CD4-positive, alpha-beta T cell (primary cell): ENCODE data around the gene P4HA3. TPM values are rescaled to one million over a fixed set of nuclear protein-coding genes. Genes with fewer than 3 reads are reported as not detected.

Source experiments
- ATAC-seq: fragments of 200-7000 bp; cut with Tn5 transposase; one replicate; pipeline ENCODE4 v1.10.0; 2022; ENCODE audit warnings: mild to moderate bottlenecking; ENCODE audit not compliant: poor library complexity
- CTCF ChIA-PET: fragments of 350-600 bp; sonication (Branson Sonifier 250); formaldehyde crosslinking; loops from one replicate; lab custom pipeline; 2021; ENCODE audit warnings: antibody characterized with exemption, inconsistent platforms; lab: Charles Lee
- POLR2A ChIA-PET: fragments of 350-600 bp; sonication (Branson Sonifier 250); formaldehyde crosslinking; loops from one replicate; lab custom pipeline; 2021; ENCODE audit warnings: antibody characterized with exemption, inconsistent platforms; lab: Charles Lee
- DNase-seq, 14 experiments: peaks; one replicate each; pipeline ENCODE4 v3.0.0-alpha.2; 2013 to 2020; ENCODE audit warnings: mixed read lengths in 2 of 14
- H3K27ac ChIP-seq, 2 donors: one replicate each; pipeline versions ENCODE4 v1.5.1 to v1.7.0; 2013; ENCODE audit warnings: low read length in 2 of 2, low read depth in 1 of 2, mild to moderate bottlenecking in 1 of 2
- H3K27me3 ChIP-seq, 2 experiments: 1 replicate in 1 of 2; 2 replicates in 1 of 2; pipeline versions ENCODE4 v1.6.1 to v1.7.0; 2013; ENCODE audit warnings: low read length in 2 of 2, control low read depth in 1 of 2, mild to moderate bottlenecking in 1 of 2, moderate library complexity in 1 of 2; ENCODE audit not compliant: insufficient read depth in 2 of 2, control insufficient read depth in 1 of 2
- H3K36me3 ChIP-seq: one replicate; pipeline ENCODE4 v1.6.1; 2013; ENCODE audit warnings: low read length, control low read depth; ENCODE audit not compliant: insufficient read depth
- H3K4me1 ChIP-seq: one replicate; pipeline ENCODE4 v1.6.1; 2013; ENCODE audit warnings: low read length, control low read depth; ENCODE audit not compliant: insufficient read depth
- H3K4me3 ChIP-seq: one replicate; pipeline ENCODE4 v1.5.1; 2013; ENCODE audit warnings: mild to moderate bottlenecking, low read length, moderate library complexity
- H3K9me3 ChIP-seq, 2 experiments: 1 replicate in 1 of 2; 2 replicates in 1 of 2; pipeline versions ENCODE4 v1.6.1 to v1.7.0; 2013; ENCODE audit warnings: low read length in 2 of 2, mild to moderate bottlenecking in 2 of 2, control low read depth in 1 of 2, moderate library complexity in 1 of 2; ENCODE audit not compliant: control insufficient read depth in 1 of 2, insufficient read depth in 1 of 2
- H3K27ac Mint-ChIP-seq: one replicate; pipeline ENCODE4 v1.8.0; 2020; ENCODE audit warnings: mixed read lengths
- H3K27me3 Mint-ChIP-seq: one replicate; pipeline ENCODE4 v1.8.0; 2021; ENCODE audit warnings: mixed read lengths
- H3K36me3 Mint-ChIP-seq: one replicate; pipeline ENCODE4 v1.8.0; 2021; ENCODE audit warnings: low read depth, mixed read lengths
- H3K4me1 Mint-ChIP-seq: one replicate; pipeline ENCODE4 v1.8.0; 2021; ENCODE audit warnings: low read depth, mixed read lengths
- H3K4me3 Mint-ChIP-seq: one replicate; pipeline ENCODE4 v1.8.0; 2020; ENCODE audit warnings: mild to moderate bottlenecking, mixed read lengths
- H3K9me3 Mint-ChIP-seq: one replicate; pipeline ENCODE4 v1.8.0; 2020; ENCODE audit warnings: mixed read lengths
- CTCF ChIP-seq: fragments of 200-600 bp; IDR thresholded peaks from one replicate; pipeline ENCODE4 v1.8.0; 2022; ENCODE audit warnings: antibody characterized with exemption, mild to moderate bottlenecking
- intact Hi-C, 2 experiments: fragments of 100-400 bp; cut with DNase I in 1 of 2; cut with micrococcal nuclease in 1 of 2; formaldehyde crosslinking; loops; one replicate each; pipeline versions ENCODE4 v1.15.1 to v1.9.0; 2023 to 2025; cut with DNase I, micrococcal nuclease
- total RNA-seq, 174 experiments: library from RNA in 2 of 174; stranded (reverse) in 2 of 174; gene quantifications; one replicate each; pipeline ENCODE4 v1.2.3 and lab custom pipeline; 2021 to 2026

Gene P4HA3
- total RNA-seq, 2 experiments from 2014 or later = not detected

GRCh38 chr11:74249496-74249895 lies 61.9 kb downstream of the P4HA3 start:
- Histone ChIP-seq H3K4me3 (no peak overlapping the region), H3K27me3 (no peaks in the 10 kb centered on the region), H3K9me3 (no peaks in the 10 kb centered on the region), H3K27ac (no peak overlapping the region), H3K4me1 (no peaks in the 10 kb centered on the region), H3K36me3 (peaks cover 60% of the 10 kb centered on the region)
- H3K4me3 Mint-ChIP-seq = no peak overlapping the region
- no peaks in the 10 kb centered on the region for H3K9me3 Mint-ChIP-seq
- DNase-seq (no peak), ATAC-seq (no peak)
- no peaks in the 10 kb centered on the region for H3K27me3 Mint-ChIP-seq
- H3K4me1 Mint-ChIP-seq = no peaks in the 10 kb centered on the region
- intact Hi-C loops = no loop called here
- ChIA-PET CTCF (no interaction called here), POLR2A (no interaction called here)
- TF ChIP-seq CTCF = no peak
- H3K27ac Mint-ChIP-seq = no peak overlapping the region
- H3K36me3 Mint-ChIP-seq = peaks cover 71% of the 10 kb centered on the region

DNA sequence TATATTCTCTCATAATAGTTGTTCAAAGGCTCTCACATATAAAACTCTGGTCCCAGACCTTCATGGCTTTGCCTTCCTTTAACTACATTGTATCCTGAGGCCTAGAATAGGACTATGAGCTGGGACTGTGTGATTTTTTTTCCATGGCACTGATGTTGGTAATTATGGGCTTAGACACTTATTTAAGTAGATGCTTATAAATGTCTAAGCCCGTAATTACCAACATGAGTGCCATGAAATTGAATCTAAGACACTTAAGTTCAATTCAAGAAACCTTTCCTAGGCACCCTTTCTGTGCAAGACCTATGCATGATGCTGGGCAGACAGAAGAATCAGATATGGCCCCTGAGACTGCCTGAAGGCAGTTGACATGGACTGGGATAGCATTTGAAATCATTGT lies 63.0 kb downstream of the P4HA3 start:
- H3K27ac ChIP-seq = no peak overlapping the region
- no peaks in the 10 kb centered on the region for H3K27me3 ChIP-seq
- ChIA-PET POLR2A (no interaction called here), CTCF (no interaction called here)
- no peak overlapping the region for H3K27ac Mint-ChIP-seq
- no peak overlapping the region for H3K4me3 Mint-ChIP-seq
- DNase-seq = no peak
- no peak overlapping the region for H3K4me3 ChIP-seq
- no peak for ATAC-seq
- no peaks in the 10 kb centered on the region for H3K9me3 ChIP-seq
- no peaks in the 10 kb centered on the region for H3K4me1 ChIP-seq
- no peak for TF ChIP-seq CTCF
- peaks cover 53% of the 10 kb centered on the region for H3K36me3 ChIP-seq
- no peaks in the 10 kb centered on the region for H3K27me3 Mint-ChIP-seq
- peaks cover 71% of the 10 kb centered on the region for H3K36me3 Mint-ChIP-seq
- no peaks in the 10 kb centered on the region for H3K9me3 Mint-ChIP-seq
- intact Hi-C loops = no loop called here
- no peaks in the 10 kb centered on the region for H3K4me1 Mint-ChIP-seq

- DNase-seq = no peak
- ATAC-seq = no peak
- no peaks in the 10 kb centered on the region for H3K27me3 Mint-ChIP-seq
- H3K27ac Mint-ChIP-seq = no peak overlapping the region
- peaks cover 24% of the 10 kb centered on the region for H3K4me1 Mint-ChIP-seq
- H3K4me3 Mint-ChIP-seq = no peak overlapping the region
- intact Hi-C loops = no loop called here
- Histone ChIP-seq H3K4me1 (peaks cover 6% of the 10 kb centered on the region), H3K27me3 (no peaks in the 10 kb centered on the region), H3K36me3 (peaks cover 25% of the 10 kb centered on the region), H3K27ac (no peak overlapping the region), H3K9me3 (no peaks in the 10 kb centered on the region), H3K4me3 (no peak overlapping the region)
- ChIA-PET CTCF (no interaction called here), POLR2A (no interaction called here)
- H3K36me3 Mint-ChIP-seq = peaks cover 54% of the 10 kb centered on the region
- no peak for TF ChIP-seq CTCF
- H3K9me3 Mint-ChIP-seq = no peaks in the 10 kb centered on the region
Measured at GRCh38 chr11:74238243-74238642, 73.2 kb downstream of the P4HA3 start.
